Mononuclear cell (primary cell): ENCODE results near the gene FBXL7. TPM values are rescaled to one million over a fixed set of nuclear protein-coding genes. Genes with fewer than 3 reads are reported as not detected.

Experiments
- H3K27me3 ChIP-seq: 2 replicates; pipeline ENCODE4 v1.6.0; 2011; ENCODE audit warnings: low read length, control low read depth; ENCODE audit not compliant: insufficient read depth
- H3K4me1 ChIP-seq: 2 replicates; pipeline ENCODE4 v1.5.1; 2011; ENCODE audit warnings: mild to moderate bottlenecking, low read length, control low read depth; ENCODE audit not compliant: insufficient read depth
- H3K4me3 ChIP-seq: 2 replicates; pipeline ENCODE4 v1.5.1; 2011; ENCODE audit warnings: mild to moderate bottlenecking, low read length, moderate library complexity
- H3K9me3 ChIP-seq: 2 replicates; pipeline ENCODE4 v1.5.1; 2011; ENCODE audit warnings: low read depth, mild to moderate bottlenecking, control low read depth, low read length
- total RNA-seq: library from RNA; depleted of rRNA; stranded (reverse); fragments of >200 nt; gene quantifications from one replicate; pipeline ENCODE4 v1.2.3, GENCODE V29; 2012

Gene FBXL7
- total RNA-seq, 1 donor, result not detected

DNA sequence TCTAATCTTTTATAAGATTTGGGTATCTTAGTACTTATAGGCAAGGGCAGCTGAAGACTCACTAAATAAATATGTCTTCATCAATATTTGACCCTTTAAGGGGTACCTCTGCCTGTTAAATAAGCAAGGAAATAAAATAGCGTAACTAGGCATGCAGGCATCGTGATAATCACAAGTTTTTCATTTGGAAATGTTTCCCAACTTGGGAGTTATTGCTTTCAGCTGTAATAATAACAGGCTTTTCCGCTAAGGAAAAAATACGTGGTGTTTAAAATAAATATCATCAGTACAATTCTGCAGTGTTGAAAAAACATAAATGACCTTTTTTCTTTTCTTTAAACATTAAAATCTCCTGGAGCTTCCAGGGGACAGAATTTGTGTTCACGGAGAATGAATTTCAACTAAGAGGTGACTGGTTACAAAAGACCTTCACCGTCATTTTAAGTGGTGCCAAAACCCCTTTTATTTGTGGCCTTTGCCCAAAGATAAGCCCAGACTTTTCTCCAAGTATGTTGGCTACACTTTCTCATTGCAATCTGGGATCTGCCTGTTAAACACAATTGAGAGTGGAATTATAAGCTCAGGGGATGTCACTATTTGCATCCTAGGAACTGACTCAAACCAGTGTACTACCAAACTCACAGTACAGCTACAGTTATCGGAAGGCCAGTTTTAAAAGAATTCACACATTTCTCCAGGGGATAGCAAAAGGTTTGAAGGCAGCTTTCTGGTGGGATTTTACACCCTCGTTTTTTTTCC is 218.6 kb downstream of the FBXL7 start:
- no peaks in the 10 kb centered on the region for H3K9me3 ChIP-seq
- no peaks in the 10 kb centered on the region for H3K27me3 ChIP-seq
- no peaks in the 10 kb centered on the region for H3K4me1 ChIP-seq
- no peak overlapping the region for H3K4me3 ChIP-seq

DNA sequence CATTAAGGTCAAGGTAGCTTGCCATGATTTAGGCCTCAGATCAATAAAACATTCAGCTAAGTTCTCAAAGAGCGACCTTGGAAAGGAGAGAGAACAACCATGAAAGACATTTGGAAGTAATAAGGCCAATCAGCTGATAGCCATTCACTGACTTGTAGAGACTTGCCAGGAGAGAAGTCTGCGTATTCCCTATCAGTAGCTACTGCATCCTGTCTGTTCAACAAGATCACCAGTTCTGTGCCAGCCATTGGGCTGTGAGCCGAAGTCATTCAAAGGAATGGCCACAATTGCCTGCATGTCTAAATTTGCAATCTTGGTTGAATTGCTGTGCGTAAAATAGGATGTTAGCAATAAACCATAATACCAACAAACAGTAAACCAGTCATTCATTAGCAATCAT is 219.8 kb downstream of the FBXL7 start:
- Histone ChIP-seq H3K4me1 (no peaks in the 10 kb centered on the region), H3K27me3 (no peaks in the 10 kb centered on the region), H3K9me3 (no peaks in the 10 kb centered on the region), H3K4me3 (no peak overlapping the region)

DNA sequence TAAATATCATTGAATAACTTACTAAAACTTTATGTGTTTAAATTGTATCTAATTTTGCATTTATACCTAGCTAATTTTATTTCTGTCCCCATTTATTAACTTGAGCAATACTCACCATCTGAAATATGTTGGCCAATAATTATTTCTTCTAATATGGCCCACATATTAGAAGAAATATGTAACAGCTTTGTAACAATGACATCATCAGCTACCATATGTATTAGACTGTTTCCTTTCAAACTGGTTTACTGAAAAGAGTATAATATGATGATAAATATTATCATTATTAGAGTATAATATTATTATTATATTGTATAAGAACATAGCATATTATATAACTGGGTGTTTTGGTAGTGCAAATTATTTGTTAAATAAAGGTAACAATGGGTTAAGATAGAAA is 220.5 kb downstream of the FBXL7 start:
- H3K4me3 ChIP-seq, result no peak overlapping the region
- H3K27me3 ChIP-seq, result no peaks in the 10 kb centered on the region
- H3K4me1 ChIP-seq, result no peaks in the 10 kb centered on the region
- H3K9me3 ChIP-seq, result no peaks in the 10 kb centered on the region

GRCh38 chr5:15722305-15722704 is 222.3 kb downstream of the FBXL7 start:
- no peaks in the 10 kb centered on the region for H3K9me3 ChIP-seq
- H3K4me1 ChIP-seq, result no peaks in the 10 kb centered on the region
- no peak overlapping the region for H3K4me3 ChIP-seq
- no peaks in the 10 kb centered on the region for H3K27me3 ChIP-seq

DNA sequence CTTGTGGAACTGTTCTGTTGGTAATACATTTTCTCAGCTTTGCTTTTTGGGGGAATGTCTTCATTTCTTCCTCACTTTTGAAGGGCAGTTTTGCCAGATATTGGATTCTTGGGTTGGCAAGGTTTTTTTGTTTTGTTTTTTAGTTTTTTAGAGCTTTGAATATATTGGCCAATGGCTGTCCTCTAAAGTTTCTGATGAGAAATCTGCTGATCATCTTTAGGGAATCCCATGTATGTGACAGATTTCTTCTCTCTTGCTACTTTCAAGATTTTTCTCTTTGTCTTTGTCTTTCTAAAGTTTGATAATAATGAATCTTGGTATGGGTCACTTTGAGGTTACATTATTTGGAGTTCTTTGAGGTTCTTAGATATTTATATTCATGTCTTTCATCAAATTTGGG is 227.4 kb downstream of the FBXL7 start:
- H3K27me3 ChIP-seq, result no peaks in the 10 kb centered on the region
- H3K4me1 ChIP-seq, result no peaks in the 10 kb centered on the region
- peaks cover 6% of the 10 kb centered on the region for H3K9me3 ChIP-seq
- no peak overlapping the region for H3K4me3 ChIP-seq

- no peaks in the 10 kb centered on the region for H3K4me1 ChIP-seq
- no peak overlapping the region for H3K4me3 ChIP-seq
- peaks cover 6% of the 10 kb centered on the region for H3K9me3 ChIP-seq
- no peaks in the 10 kb centered on the region for H3K27me3 ChIP-seq
These were observed 228.8 kb downstream of the FBXL7 start for GRCh38 chr5:15728811-15729210.

DNA sequence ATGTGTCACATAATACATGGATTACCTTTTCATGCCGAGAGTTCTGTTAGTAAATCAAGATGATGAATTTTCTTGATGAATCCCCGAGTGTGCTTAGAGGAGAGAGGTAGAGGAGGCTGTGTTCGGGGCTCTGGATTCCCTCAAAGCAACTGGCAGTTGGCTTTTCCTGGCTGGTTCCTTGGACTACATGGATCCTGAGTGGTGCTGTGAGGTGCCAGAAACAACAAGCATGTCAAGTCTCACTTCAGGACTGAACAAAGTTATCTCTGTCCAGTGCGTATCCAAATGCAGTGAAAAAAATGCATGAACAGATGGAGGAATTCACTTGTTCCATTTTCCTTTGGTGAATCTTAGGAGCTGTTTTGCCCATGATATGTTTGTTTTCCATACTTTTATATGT is 231.7 kb downstream of the FBXL7 start:
- Histone ChIP-seq H3K9me3 (peaks cover 6% of the 10 kb centered on the region), H3K27me3 (no peaks in the 10 kb centered on the region), H3K4me3 (no peak overlapping the region), H3K4me1 (no peaks in the 10 kb centered on the region)

DNA sequence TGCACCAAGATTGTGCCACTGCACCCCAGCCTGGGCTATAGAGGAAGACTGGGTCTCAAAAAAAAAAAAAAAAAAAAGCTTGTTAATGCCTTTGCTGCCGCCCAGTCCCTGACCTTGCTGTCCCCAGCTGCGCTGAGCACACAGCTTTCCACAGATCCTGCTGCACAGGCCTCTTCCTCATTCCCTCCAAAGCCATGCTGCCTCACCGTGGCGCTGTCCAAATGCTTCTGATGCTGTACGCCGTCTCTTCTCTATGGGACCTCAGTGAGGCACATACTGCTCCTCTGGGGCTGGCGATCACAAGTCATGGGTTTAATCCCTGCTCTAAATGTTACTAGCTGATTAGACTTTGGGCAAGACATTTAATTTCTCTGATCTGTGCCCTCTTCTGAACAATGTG is 234.1 kb downstream of the FBXL7 start:
- Histone ChIP-seq H3K4me3 (no peak overlapping the region), H3K9me3 (no peaks in the 10 kb centered on the region), H3K4me1 (no peaks in the 10 kb centered on the region), H3K27me3 (no peaks in the 10 kb centered on the region)

DNA sequence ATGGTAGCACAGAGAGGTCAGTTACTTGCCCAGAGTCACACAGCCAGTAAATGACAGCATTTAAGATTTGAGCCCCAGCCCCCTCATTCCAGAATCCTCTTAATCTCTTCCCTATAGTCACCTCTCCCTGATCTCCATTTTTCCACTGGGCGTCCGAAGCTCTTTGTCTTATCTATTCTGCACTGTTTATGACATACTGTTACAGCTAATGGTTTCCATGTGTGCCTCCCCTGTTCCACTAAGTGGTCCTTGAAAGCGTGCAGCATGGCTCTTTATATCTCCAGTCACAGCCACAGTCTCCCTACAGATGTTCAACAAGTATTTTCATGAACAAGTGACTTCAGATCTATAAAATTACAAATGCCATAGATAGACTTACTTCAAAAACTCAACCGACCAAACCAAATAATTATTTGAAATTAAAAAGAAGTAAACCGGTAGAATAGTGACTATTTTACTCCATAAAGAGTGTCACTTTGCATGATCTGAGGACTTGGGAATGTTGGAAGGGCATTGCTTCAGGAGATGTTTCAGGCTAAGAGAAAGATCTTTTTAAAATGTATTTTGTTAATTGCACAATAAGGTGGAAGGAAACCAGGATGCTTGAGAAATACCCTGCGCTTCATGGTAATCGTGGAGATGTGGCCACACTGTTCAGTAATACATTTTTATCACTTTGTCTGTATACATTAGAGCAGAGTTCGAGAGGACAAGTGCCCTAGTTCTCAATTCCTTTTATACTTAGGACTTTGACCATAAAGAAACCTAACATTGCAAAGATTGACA is 237.2 kb downstream of the FBXL7 start:
- H3K4me1 ChIP-seq, result no peaks in the 10 kb centered on the region
- H3K9me3 ChIP-seq, result no peaks in the 10 kb centered on the region
- no peaks in the 10 kb centered on the region for H3K27me3 ChIP-seq
- no peak overlapping the region for H3K4me3 ChIP-seq

DNA sequence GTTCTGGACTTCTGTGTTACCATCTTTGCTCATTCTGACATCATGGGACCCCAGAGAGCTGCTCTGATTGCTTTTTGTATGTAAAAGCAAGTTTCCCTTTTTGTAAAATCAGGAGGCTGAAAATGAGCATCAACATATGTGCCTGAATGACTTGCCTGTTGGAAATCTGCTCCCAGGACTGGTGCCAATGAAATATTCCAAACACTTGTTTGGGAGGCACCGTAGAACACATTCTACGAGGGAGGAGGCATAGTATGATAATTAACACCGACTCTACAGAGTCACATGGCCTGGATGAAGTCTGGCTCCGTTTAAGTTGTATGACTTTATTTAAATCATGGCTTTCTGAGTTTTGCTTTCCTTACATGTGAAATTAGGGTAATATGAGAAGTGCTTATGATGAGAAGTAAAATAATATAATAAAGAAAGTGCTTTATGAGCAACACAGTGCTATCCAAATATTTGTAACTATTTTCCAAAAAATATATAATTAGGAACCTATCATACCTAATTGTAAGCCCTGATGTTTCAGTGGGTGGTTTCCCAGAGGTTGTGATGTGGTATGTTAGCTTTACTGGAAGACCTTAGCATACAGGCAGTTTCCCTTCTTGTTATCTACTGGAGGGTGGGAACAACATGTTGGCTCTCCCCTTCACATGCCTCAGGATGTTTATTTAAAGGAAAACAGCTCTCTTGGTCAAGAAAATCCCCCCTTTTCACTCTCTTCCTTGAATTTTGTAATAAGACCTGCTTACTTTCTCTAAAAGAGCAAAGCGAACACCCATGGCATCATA is 238.1 kb downstream of the FBXL7 start:
- Histone ChIP-seq H3K4me1 (no peaks in the 10 kb centered on the region), H3K4me3 (no peak overlapping the region), H3K27me3 (no peaks in the 10 kb centered on the region), H3K9me3 (no peaks in the 10 kb centered on the region)

- H3K9me3 ChIP-seq, result no peaks in the 10 kb centered on the region
- no peaks in the 10 kb centered on the region for H3K27me3 ChIP-seq
- H3K4me3 ChIP-seq, result no peak overlapping the region
- H3K4me1 ChIP-seq, result no peaks in the 10 kb centered on the region
These were observed 240.4 kb downstream of the FBXL7 start for GRCh38 chr5:15740383-15740782.

DNA sequence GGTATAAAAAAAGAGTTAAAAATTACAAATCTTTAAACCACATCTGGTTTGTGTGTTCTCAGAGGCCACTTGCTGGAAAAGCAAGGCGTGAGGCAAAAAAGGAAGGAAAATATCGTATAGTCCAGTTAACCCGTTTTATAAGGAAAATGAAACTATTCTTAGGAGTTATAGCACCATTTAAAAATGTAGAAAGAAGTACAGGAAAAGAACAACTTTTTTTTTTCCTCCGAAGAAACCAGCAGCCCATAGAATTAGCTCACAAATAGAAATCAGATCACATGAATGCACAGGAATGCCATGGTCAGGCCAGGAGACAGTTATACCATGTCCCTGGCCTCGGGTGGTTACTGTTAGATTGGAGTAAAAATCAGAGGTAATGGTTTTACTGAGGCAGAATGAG is 241.6 kb downstream of the FBXL7 start:
- no peaks in the 10 kb centered on the region for H3K9me3 ChIP-seq
- H3K4me1 ChIP-seq, result no peaks in the 10 kb centered on the region
- H3K27me3 ChIP-seq, result no peaks in the 10 kb centered on the region
- no peak overlapping the region for H3K4me3 ChIP-seq

GRCh38 chr5:15746833-15747232 is 246.9 kb downstream of the FBXL7 start:
- no peak overlapping the region for H3K4me3 ChIP-seq
- H3K27me3 ChIP-seq, result no peaks in the 10 kb centered on the region
- no peaks in the 10 kb centered on the region for H3K9me3 ChIP-seq
- H3K4me1 ChIP-seq, result no peaks in the 10 kb centered on the region

DNA sequence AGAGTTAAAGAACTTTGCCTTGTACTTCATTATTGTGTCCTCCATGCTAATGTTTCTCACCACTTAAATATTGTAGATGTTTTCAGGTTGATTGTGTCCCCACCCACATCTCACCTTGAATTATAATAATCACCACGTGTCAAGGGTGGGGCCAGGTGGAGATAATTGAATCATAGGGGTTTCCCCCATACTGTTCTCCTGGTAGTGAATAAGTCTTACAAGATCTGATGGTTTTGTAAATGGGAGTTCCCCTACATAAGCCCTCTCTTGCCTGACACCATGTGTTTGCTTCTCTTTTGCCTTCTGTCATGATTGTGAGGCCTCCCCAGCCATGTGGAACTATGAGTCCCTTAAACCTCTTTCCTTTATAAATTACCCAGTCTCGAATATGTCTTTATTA is 248.3 kb downstream of the FBXL7 start:
- Histone ChIP-seq H3K4me3 (no peak overlapping the region), H3K9me3 (no peaks in the 10 kb centered on the region), H3K27me3 (no peaks in the 10 kb centered on the region), H3K4me1 (no peaks in the 10 kb centered on the region)

GRCh38 chr5:15752663-15753285 is 252.8 kb downstream of the FBXL7 start:
- Histone ChIP-seq H3K4me1 (no peaks in the 10 kb centered on the region), H3K4me3 (no peak overlapping the region), H3K27me3 (no peaks in the 10 kb centered on the region), H3K9me3 (no peaks in the 10 kb centered on the region)
